ENCODE results near the gene PRPF8.

Gene PRPF8

DNA sequence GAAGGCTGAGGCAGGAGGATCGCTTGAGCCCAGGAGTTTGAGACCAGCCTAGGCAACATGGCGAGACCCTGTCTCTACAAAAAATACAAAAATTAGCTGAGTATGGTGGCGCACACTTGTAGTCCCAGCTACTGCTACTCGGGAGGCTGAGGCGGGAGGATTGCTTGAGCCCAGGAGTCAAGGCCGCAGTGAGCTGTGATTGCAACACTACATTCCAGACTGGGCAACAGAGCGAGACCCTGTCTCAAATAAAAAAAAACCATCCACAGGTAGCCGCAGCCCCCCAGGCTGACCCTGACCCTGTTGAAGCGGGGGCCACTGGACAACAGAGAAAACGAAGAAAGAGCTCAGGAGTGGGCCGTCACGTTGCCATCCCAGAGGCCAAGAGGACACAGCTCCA, 60.0 kb downstream of the PRPF8 start:
- no peak for DNase-seq

DNA sequence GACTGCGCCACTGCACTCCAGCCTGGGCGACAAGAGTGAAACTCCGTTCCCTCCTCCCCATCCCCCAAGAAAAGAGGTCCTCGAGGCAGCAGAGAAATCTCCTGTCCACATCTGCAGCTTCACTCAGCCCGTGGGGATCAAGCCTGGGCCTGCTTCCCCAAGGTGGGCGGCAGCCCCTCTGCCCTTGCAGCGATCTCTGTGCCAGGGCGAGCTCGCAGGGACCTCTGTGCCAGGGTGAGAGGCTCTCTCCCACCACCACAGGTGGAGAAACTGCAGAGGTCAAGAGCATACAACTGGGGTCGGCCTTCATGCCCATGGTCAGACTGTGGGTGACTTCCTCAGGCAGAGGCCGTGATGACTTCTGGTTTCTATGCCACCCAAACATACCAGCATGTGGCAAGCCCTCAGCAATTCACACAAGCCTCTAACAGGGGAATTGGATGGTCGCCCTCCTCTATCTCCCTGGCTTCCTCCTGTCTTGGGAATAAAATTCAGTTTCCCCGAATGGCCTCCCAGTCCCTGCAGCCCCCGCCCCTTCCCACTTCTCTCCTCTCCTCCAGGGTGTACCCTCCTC, 61.5 kb downstream of the PRPF8 start:
- DNase-seq: no peak

DNA sequence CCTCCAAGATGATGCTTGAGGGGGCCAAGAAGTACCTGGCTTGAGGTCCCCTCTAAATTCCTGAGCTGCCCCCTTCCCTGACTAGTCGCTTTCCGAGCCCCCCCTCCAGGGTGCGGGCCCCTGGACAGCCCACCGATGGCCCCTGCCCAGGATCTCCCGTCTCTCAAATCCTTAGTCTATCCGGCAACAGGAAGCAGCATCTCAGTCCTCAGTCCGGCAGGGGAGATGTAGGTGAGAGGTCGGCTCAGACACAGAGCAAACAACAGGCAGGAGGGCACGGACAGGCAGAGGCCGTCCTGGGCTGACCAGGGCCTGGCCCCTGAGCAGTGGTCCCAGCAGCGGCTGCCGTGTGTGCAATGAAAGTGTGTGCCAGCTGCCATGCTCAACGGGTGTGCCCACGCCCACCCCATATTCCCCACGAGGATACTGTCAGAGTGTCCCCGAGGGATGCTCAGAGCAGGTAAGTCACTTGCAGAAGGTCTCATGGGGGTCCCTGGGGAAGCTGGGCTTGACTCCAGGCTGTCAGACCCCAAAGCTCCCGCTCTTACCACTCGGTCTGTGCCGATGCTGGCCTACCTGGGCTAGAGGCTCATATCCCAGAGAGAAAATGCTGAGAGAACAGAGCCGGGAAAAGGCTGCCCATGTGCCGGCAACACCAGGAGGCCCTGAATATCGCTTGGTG, 63.3 kb downstream of the PRPF8 start:
- DNase-seq: no peak

DNA sequence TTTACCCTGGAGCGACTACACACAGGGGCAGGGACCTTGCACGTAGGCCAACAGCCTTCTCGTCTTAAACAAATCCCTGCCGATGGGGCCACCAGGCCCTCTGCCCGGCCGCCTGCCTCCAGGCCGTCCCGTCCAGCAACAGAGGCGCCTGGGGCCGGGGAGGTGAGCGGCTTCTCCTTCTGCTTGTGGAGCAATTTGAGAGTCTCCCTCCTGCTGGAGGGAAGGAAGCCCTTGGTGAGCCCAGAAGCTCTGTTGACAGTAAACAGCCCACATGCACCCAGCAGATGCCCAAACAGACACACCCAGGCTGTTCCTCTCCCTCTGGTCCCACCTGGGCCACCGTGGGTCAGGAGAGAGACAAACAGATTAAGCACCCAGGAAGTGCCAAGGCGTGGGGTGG, 64.2 kb downstream of the PRPF8 start:
- DNase-seq: no peak

DNA sequence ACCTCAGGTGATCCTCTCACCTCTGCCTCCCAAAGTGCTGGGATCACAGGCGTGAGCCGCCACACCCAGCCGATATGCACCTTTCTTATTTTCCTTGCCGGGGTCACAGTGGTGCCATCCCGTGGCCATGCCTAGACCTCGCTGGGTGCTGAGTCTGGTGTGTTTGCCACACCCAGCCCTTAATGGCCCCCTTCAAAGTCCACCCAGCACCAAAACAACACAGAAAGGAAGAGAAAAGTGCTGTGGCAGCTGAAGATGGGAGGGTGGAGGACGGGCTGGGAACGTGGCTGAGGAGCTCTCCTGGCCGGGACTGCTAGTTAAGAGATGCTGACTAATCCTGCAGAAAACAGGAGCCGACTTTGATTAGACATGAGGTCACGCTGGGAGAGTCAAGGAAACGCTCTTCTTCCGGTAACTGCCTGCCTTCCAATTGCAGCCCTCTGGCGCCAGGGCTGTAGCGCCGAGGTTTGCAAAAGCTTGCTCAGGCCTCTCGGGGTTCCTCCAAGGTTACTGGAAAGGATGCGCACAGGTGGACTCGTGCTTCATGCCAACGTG, 67.0 kb downstream of the PRPF8 start:
- no peak for DNase-seq

DNA sequence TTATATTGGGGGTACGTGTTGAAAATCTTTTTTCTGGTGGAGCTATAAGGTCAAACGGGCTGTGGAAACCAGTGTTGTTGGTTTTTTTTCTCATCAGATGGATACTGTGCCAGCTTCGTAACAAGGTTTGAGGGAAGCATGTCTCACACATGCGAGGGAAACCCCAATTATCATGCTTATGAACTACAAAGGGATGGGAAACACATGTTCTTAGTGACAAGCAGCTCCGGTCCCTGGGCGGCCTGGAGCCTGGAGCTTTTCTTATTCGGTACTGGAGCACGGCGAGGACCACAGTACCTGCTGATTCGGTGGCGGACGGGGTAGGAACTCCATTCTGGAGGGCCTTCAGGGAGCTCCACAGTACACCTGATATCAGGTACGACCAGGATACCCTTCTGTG, 68.6 kb downstream of the PRPF8 start:
- DNase-seq: no peak

DNA sequence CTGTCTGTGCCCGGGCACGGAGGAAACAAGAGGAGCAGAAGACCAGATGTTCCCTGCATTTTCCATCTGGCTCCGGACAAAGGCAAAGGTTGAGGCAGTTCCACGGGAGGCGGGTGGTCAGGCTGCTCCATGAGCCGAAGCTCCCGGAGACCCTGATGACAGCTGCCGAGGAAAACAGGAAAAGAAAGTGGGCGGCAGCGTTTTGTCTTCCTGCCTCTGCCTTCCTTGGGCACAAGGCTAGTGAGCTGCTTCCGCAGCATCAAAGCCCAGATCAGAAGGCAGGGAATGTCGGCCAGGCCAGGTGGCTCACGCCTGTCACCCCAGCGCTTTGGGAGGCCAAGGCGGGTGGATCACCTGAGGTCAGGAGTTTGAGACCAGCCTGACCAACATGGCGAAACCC, 72.3 kb downstream of the PRPF8 start:
- DNase-seq: no peak

DNA sequence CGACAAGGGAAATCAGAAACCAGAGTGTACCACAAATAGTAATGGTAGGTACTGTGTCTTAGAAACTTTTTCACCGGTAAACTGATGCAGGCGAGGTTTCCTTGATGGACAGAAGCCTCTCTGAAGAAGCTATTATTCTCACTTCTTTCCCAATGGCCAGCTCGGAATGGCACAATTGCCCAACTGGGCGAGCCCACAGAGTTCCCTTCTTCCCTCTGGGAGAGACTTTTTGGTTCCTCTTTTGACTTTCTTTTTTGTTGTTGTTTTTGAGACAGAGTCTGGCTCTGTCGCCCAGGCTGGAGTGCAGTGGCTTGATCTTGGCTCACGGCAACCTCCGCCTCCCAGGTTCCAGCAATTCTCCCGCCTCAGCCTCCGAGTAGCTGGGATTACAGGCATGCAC, 73.0 kb downstream of the PRPF8 start:
- DNase-seq: no peak

DNA sequence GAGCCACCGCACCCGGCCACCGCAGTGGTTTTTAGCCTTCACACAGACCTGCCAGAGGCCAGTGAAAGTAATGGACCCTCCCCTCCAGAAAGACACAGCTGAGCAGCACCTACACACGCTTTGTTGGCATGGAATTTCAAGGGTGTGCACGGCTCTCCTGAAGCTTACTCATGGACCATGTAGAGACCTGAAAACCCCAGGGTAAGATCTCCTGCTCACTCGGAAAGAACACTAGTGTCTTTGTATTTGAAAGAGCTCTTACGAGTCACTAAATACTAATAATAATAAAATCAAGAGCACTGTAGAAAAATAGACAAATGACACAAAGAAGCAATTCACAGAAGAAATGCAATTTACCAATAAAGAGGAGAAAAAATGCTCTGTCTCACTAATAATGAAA, 76.0 kb downstream of the PRPF8 start:
- no peak for DNase-seq

DNA sequence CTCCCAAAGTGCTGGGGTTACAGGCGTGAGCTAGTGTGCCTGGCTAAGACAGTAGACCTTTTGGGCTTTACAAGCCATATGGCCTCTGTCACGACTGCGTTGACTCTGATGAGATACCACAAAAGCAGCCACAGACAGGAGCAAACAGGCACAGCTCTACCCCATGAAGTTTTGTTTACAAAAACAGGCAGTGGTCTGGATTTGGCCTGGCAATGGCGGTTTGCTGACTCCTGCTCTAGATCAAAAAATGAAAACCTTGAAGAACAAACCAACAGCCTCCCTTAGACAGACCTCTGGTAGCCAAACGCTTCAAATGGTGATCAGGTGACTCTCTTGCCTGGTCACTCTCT, 76.7 kb downstream of the PRPF8 start:
- no peak for DNase-seq

DNA sequence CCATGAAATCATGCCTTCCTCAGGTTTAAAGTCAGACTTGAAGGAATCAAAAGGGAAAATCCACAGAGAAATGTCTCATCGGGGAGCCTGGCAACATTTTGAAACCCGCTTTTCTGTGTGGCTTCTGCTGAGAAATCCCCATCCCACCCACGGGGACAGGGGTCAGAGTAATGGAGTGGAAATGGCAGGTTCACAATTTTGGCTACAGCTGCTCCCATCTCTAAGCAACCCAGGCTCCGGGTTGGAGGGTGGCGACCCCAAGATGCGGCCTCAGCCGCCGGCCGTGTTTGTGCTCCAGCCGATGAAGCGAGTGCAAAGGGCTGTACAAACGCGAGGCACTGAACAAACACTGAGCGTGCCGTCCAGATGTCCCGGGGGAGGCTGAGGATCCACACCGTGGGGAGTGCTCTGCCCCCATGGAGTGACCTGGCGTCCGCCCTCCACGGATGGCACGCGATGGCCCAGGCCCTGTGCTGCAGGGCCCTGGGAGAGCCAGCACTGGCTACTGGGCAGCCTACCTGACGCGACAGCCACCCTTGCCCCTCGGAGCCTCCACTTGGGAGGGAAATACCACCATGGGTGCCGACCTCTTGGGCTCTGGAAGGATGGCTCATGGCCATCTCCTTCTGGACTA, 78.2 kb downstream of the PRPF8 start:
- DNase-seq: no peak

DNA sequence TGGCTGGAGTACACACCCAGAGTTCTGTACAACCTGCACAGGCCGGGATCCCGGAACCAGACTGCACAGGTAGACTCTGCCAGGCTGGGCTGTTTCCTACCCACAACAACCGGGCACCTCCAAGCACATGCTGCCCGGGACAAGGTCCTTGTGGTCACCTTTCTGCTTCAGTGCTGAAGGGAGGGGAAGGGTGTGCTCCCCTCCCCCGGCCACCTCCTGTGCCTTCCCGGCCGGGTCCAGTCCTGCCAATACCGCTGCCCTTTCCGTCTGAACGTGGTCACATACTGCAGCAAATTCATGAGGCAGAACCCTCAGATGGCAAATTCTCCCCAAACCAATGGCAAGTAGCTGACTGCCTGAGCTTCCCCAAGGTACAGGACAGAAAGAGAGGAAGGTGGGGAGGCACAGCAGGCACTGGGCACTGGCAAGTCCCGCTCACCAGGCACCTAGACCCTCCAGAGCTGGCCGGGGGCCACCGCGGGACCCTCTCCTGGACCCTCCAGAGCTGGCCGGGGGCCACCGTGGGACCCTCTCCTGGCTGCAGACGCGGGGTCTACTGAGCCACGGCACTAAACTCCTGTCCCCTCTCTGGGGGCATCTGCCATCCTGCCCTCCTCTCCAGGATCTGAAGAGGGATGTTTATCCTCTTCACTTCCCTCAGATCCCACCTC, 78.9 kb downstream of the PRPF8 start:
- no peak for DNase-seq

DNA sequence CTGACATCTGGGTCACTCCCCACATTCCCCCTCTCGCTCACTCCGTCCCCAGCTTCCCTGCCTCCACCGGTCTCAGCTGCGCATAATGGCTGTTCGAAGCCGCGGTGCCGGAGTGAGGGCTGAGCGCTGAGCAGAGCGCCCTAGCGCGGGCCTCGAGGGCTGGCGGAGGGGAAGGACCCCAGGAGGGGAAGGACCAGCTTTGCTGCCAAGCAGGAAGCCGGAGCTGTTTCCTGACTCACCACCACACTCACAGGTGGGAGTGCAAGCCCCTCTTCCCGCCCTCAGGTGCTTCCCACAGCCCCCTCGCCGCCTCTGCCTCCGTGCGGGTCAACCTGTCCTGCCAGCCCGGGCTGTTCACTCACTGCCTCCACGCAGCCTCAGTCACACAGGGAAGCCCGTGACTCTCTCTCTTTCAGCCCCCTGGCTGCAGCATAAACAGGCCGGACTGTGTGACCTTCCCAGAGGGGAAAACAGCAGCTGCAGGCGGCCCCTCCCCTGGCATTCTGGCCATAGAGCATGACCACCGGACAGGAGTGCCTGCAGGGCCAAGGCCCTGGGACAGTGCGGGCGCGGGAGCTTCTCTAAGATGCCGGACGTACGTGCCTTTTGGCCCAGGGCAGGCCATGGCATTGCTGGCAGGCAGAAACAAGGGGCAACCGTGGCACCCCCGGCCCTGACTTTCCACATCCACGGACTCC, 79.7 kb downstream of the PRPF8 start:
- no peak for DNase-seq

DNA sequence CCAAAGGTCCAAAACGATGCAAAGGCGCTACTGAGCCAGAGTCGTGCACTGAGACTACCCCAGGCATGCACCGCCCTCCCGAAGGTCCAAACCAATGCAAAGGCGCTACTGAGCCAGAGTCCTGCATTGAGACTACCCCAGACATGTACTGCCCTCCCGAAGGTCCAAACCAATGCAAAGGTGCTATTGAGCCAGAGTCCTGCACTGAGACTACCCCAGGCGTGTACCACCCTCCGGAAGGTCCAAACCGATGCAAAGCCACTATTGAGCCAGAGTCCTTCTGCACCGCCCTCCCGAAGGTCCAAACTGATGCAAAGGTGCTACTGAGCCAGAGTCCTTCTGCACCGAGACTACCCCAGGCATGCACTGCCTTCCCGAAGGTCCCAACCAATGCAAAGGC, 83.1 kb downstream of the PRPF8 start:
- DNase-seq: no peak

Data from NCI-H1092 (cell line).